Panc1 (cell line): ENCODE data around the gene MID2. TPM values are rescaled to one million over a fixed set of nuclear protein-coding genes. Genes with fewer than 3 reads are reported as not detected.

ENCODE experiments used
- ATAC-seq: fragments of 200-7000 bp; cut with Tn5 transposase; 2 replicates; pipeline ENCODE4 v1.9.1; 2020; ENCODE audit warnings: mild to moderate bottlenecking, moderate library complexity
- BruUV-seq: library from RNA; stranded (reverse); fragments of 400-500 nt; replicated peaks from 2 replicates; lab custom pipeline; 2021; lab: Mats Ljungman, UMichigan
- CTCF ChIA-PET: fragments of 300-600 bp; sonication (Branson Sonifier 250); formaldehyde crosslinking; loops from one replicate; lab custom pipeline; 2022; ENCODE audit warnings: antibody characterized with exemption; lab: Charles Lee
- POLR2A ChIA-PET: fragments of 300-600 bp; sonication (Branson Sonifier 250); formaldehyde crosslinking; loops from one replicate; lab custom pipeline; 2022; ENCODE audit warnings: antibody characterized with exemption; lab: Charles Lee
- DNase-seq: peaks from one replicate; pipeline ENCODE4 v3.0.0-alpha.2; 2010; ENCODE audit warnings: low read depth, low spot score
- H3K27ac ChIP-seq: 2 replicates; pipeline ENCODE4 v1.5.1; 2011; ENCODE audit warnings: mild to moderate bottlenecking, low read length, inconsistent platforms
- H3K27me3 ChIP-seq: fragments of 200-500 bp; sonication (Bioruptor generic); 2 replicates; pipeline ENCODE4 v1.6.0; 2014; ENCODE audit warnings: low read length, inconsistent platforms; ENCODE audit not compliant: control insufficient read depth, insufficient read depth
- H3K36me3 ChIP-seq: fragments of 200-500 bp; sonication (Bioruptor generic); 2 replicates; pipeline ENCODE4 v1.5.1; 2014; ENCODE audit warnings: inconsistent platforms, mild to moderate bottlenecking, low read length, moderate library complexity; ENCODE audit not compliant: control insufficient read depth, insufficient read depth
- H3K4me1 ChIP-seq: 2 replicates; pipeline ENCODE4 v1.5.1; 2011; ENCODE audit warnings: inconsistent platforms, mild to moderate bottlenecking, low read length, moderate library complexity; ENCODE audit not compliant: control insufficient read depth, insufficient read depth
- H3K4me3 ChIP-seq, 2 experiments: 2 replicates each; pipeline ENCODE4 v1.5.1; 2011 to 2012; ENCODE audit warnings: low read depth in 2 of 2, low read length in 2 of 2, mild to moderate bottlenecking in 2 of 2, inconsistent platforms in 1 of 2, moderate library complexity in 1 of 2
- H3K9me3 ChIP-seq: fragments of 200-500 bp; sonication (Bioruptor generic); 2 replicates; pipeline ENCODE4 v1.5.1; 2014; ENCODE audit warnings: low read depth, mild to moderate bottlenecking, inconsistent platforms, low read length, moderate library complexity; ENCODE audit not compliant: control insufficient read depth, insufficient read depth
- POLR2AphosphoS5 ChIP-seq: IDR thresholded peaks from 2 replicates; pipeline ENCODE4 v1.6.1; 2012; ENCODE audit warnings: mild to moderate bottlenecking, low read depth, low read length, moderate library complexity
- SIN3A ChIP-seq: IDR thresholded peaks from 2 replicates; pipeline ENCODE4 v1.6.1; 2012; ENCODE audit warnings: low read depth, mild to moderate bottlenecking, low read length, moderate library complexity, borderline replicate concordance; ENCODE audit not compliant: insufficient read depth
- TCF7L2 ChIP-seq: IDR thresholded peaks from 2 replicates; pipeline ENCODE4 v1.6.1; 2011; ENCODE audit warnings: mild to moderate bottlenecking, low read depth, low read length, inconsistent platforms
- in situ Hi-C: cut with HindIII; loops from 2 replicates; pipeline ENCODE4 v1.10.0; 2016; ENCODE audit warnings: low sequenced_read_pairs, low pct_unique_long_range_greater_than_20kb
- intact Hi-C: fragments of 100-400 bp; cut with micrococcal nuclease; formaldehyde crosslinking; loops from one replicate; pipeline ENCODE4 v1.10.0; 2022; ENCODE audit not compliant: unreplicated experiment
- total RNA-seq: library from RNA; stranded (reverse); gene quantifications from one replicate; pipeline ENCODE4 v1.2.1, GENCODE V29; 2021; ENCODE audit not compliant: unreplicated experiment
- TF ChIP-seq, protein P1 (sequence below): fragments of 450-650 bp; IDR thresholded peaks from 2 replicates; pipeline ENCODE4 v1.5.1; 2017; ENCODE audit warnings: mild to moderate bottlenecking
- TF ChIP-seq, protein P2 (sequence below), 2 experiments: IDR thresholded peaks; 2 replicates each; pipeline ENCODE4 v1.6.1; 2011 to 2012; ENCODE audit warnings: low read depth in 2 of 2, control low read depth in 1 of 2, low read length in 1 of 2, mild to moderate bottlenecking in 1 of 2, moderate library complexity in 1 of 2; ENCODE audit not compliant: insufficient read depth in 1 of 2

Gene MID2
- total RNA-seq, 1 experiment from 2014 or later: 24.7 TPM

GRCh38 chrX:107968623-107969022 lies 143.0 kb downstream of the MID2 start:
- TF ChIP-seq SIN3A (no peak), POLR2AphosphoS5 (no peak), TCF7L2 (no peak)
- TF ChIP-seq, protein P1, sequence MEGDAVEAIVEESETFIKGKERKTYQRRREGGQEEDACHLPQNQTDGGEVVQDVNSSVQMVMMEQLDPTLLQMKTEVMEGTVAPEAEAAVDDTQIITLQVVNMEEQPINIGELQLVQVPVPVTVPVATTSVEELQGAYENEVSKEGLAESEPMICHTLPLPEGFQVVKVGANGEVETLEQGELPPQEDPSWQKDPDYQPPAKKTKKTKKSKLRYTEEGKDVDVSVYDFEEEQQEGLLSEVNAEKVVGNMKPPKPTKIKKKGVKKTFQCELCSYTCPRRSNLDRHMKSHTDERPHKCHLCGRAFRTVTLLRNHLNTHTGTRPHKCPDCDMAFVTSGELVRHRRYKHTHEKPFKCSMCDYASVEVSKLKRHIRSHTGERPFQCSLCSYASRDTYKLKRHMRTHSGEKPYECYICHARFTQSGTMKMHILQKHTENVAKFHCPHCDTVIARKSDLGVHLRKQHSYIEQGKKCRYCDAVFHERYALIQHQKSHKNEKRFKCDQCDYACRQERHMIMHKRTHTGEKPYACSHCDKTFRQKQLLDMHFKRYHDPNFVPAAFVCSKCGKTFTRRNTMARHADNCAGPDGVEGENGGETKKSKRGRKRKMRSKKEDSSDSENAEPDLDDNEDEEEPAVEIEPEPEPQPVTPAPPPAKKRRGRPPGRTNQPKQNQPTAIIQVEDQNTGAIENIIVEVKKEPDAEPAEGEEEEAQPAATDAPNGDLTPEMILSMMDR: no peak
- TF ChIP-seq, protein P2, sequence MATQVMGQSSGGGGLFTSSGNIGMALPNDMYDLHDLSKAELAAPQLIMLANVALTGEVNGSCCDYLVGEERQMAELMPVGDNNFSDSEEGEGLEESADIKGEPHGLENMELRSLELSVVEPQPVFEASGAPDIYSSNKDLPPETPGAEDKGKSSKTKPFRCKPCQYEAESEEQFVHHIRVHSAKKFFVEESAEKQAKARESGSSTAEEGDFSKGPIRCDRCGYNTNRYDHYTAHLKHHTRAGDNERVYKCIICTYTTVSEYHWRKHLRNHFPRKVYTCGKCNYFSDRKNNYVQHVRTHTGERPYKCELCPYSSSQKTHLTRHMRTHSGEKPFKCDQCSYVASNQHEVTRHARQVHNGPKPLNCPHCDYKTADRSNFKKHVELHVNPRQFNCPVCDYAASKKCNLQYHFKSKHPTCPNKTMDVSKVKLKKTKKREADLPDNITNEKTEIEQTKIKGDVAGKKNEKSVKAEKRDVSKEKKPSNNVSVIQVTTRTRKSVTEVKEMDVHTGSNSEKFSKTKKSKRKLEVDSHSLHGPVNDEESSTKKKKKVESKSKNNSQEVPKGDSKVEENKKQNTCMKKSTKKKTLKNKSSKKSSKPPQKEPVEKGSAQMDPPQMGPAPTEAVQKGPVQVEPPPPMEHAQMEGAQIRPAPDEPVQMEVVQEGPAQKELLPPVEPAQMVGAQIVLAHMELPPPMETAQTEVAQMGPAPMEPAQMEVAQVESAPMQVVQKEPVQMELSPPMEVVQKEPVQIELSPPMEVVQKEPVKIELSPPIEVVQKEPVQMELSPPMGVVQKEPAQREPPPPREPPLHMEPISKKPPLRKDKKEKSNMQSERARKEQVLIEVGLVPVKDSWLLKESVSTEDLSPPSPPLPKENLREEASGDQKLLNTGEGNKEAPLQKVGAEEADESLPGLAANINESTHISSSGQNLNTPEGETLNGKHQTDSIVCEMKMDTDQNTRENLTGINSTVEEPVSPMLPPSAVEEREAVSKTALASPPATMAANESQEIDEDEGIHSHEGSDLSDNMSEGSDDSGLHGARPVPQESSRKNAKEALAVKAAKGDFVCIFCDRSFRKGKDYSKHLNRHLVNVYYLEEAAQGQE (IDR thresholded peaks at IDR 0.05; ENCODE audit: insufficient read depth in 1 of 2, low read depth in 2 of 2, low read length in 1 of 2): no peak
- Histone ChIP-seq H3K4me3 (no peak overlapping the region), H3K4me1 (no peaks in the 10 kb centered on the region), H3K27ac (no peak overlapping the region), H3K27me3 (no peaks in the 10 kb centered on the region), H3K9me3 (no peaks in the 10 kb centered on the region), H3K36me3 (no peaks in the 10 kb centered on the region)
- ChIA-PET CTCF (no interaction called here), POLR2A (no interaction called here)
- ATAC-seq (no peak), DNase-seq (no peak)
- in situ Hi-C loops: no loop called here
- intact Hi-C loops: no loop called here
- BruUV-seq: no TSS peak

GRCh38 chrX:107970073-107970472 lies 144.4 kb downstream of the MID2 start:
- DNase-seq: no peak
- Histone ChIP-seq H3K27me3 (no peaks in the 10 kb centered on the region), H3K4me1 (no peaks in the 10 kb centered on the region), H3K9me3 (no peaks in the 10 kb centered on the region), H3K36me3 (no peaks in the 10 kb centered on the region), H3K27ac (no peak overlapping the region), H3K4me3 (no peak overlapping the region)
- no peak for ATAC-seq
- in situ Hi-C loops: no loop called here
- CTCF ChIA-PET: no interaction called here
- intact Hi-C loops: no loop called here
- POLR2A ChIA-PET: no interaction called here
- no TSS peak for BruUV-seq
- TF ChIP-seq, protein P1: no peak; the same call in 1 of the 2 replicates
- no peak for TF ChIP-seq POLR2AphosphoS5
- TF ChIP-seq SIN3A: no peak
- no peak for TF ChIP-seq TCF7L2
- TF ChIP-seq, protein P2 (IDR thresholded peaks at IDR 0.05; ENCODE audit: insufficient read depth in 1 of 2, low read depth in 2 of 2, low read length in 1 of 2): no peak
